PC-9 (cell line): ENCODE results near the gene PKIB. TPM values are rescaled to one million over a fixed set of nuclear protein-coding genes. Genes with fewer than 3 reads are reported as not detected.

Experiments used
- BruUV-seq: library from RNA; stranded (reverse); fragments of 400-500 nt; replicated peaks from 2 replicates; lab custom pipeline; 2021; lab: Mats Ljungman, UMichigan
- CTCF ChIA-PET: fragments of 300-600 bp; sonication (Branson Sonifier 250); formaldehyde crosslinking; loops from one replicate; lab custom pipeline; 2022; ENCODE audit warnings: antibody characterized with exemption; lab: Charles Lee
- POLR2A ChIA-PET: fragments of 300-600 bp; sonication (Branson Sonifier 250); formaldehyde crosslinking; loops from one replicate; lab custom pipeline; 2022; ENCODE audit warnings: antibody characterized with exemption; ENCODE audit not compliant: unreplicated experiment; lab: Charles Lee
- DNase-seq, 2 experiments: peaks; one replicate each; pipeline versions ENCODE4 v3.0.0 to v3.0.0-alpha.2; 2015 to 2022; ENCODE audit warnings: mixed read lengths in 1 of 2
- H2AFZ ChIP-seq: fragments of 200-600 bp; sonication (generic); 2 replicates; pipeline ENCODE4 v1.8.1; 2017; ENCODE audit warnings: antibody characterized with exemption
- H3F3A ChIP-seq: fragments of 200-600 bp; sonication (generic); 2 replicates; pipeline ENCODE4 v1.8.1; 2017; ENCODE audit warnings: antibody characterized with exemption, mild to moderate bottlenecking, low read depth; ENCODE audit not compliant: insufficient read depth
- H3K27ac ChIP-seq: fragments of 200-600 bp; sonication (generic); 2 replicates; pipeline ENCODE4 v1.6.1; 2016; ENCODE audit warnings: mixed run types
- H3K27me3 ChIP-seq: fragments of 200-600 bp; sonication (generic); 2 replicates; pipeline ENCODE4 v1.6.1; 2016; ENCODE audit warnings: low read depth, mixed run types; ENCODE audit not compliant: insufficient read depth
- H3K36me3 ChIP-seq: fragments of 200-600 bp; sonication (generic); 2 replicates; pipeline ENCODE4 v1.6.1; 2016; ENCODE audit warnings: low read depth, mixed run types
- H3K4me1 ChIP-seq: fragments of 200-600 bp; sonication (generic); replicated peaks from 2 replicates; pipeline ENCODE4 v1.6.1; 2016; ENCODE audit warnings: mixed run types; ENCODE audit not compliant: insufficient read depth
- H3K4me2 ChIP-seq: fragments of 200-600 bp; sonication (generic); 2 replicates; pipeline ENCODE4 v1.6.1; 2017; ENCODE audit warnings: mixed run types
- H3K4me3 ChIP-seq: fragments of 200-600 bp; sonication (generic); 2 replicates; pipeline ENCODE4 v1.6.1; 2016; ENCODE audit warnings: mixed run types
- H3K79me2 ChIP-seq: fragments of 200-600 bp; sonication (generic); 2 replicates; pipeline ENCODE4 v1.6.1; 2017; ENCODE audit warnings: low read depth, mixed run types
- H3K9me2 ChIP-seq: fragments of 200-600 bp; sonication (generic); 2 replicates; pipeline ENCODE4 v1.8.1; 2017; ENCODE audit warnings: mild to moderate bottlenecking; ENCODE audit not compliant: insufficient read depth
- H3K9me3 ChIP-seq: fragments of 200-600 bp; sonication (generic); 2 replicates; pipeline ENCODE4 v1.8.1; 2016; ENCODE audit warnings: low read depth; ENCODE audit not compliant: insufficient read depth
- H4K20me1 ChIP-seq: fragments of 200-600 bp; sonication (generic); 2 replicates; pipeline ENCODE4 v1.8.1; 2017; ENCODE audit not compliant: insufficient read depth
- EZH2 ChIP-seq: fragments of 200-600 bp; sonication (generic); IDR thresholded peaks from 2 replicates; pipeline ENCODE4 v1.8.0; 2017; ENCODE audit warnings: antibody characterized with exemption, low read depth
- intact Hi-C: fragments of 100-400 bp; cut with micrococcal nuclease; formaldehyde crosslinking; loops from one replicate; pipeline ENCODE4 v1.10.0; 2022; ENCODE audit not compliant: unreplicated experiment
- total RNA-seq: library from RNA; stranded (reverse); gene quantifications from 2 replicates; pipeline ENCODE4 v1.2.3, GENCODE V29; 2021
- TF ChIP-seq, protein P1 (sequence below): fragments of 200-600 bp; sonication (generic); conservative IDR thresholded peaks from 2 replicates; pipeline ENCODE4 v1.6.1; 2017; ENCODE audit warnings: mixed run types, antibody characterized with exemption, mild to moderate bottlenecking, moderate library complexity

PKIB gene
- total RNA-seq, 1 experiment from 2014 or later = 7.0 TPM

DNA sequence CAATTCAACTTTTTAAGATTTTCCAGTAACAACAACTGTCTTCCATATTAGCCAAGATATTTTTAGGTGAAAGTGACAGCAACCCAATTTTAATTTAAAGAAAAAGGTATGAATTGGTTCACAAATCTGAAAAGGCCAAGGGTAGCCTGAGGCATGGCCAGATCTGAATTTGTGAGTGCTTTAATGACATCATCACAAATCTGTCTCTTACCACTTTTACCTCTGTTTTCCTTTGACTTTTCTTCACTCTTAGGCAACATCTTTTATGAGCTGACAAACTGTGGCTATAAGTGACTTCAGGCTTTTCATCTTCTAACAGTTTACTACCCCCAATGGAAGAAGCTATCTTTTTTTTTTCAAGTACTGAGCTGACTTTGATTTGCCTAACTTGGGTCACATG is 44.5 kb upstream of the PKIB start:
- CTCF ChIA-PET = interaction anchor here (0.6 kb wide), 1 partner anchor 274 kb away, joined by 3 read pairs; no protein-coding TSS in a partner anchor
- TF ChIP-seq, protein P1, sequence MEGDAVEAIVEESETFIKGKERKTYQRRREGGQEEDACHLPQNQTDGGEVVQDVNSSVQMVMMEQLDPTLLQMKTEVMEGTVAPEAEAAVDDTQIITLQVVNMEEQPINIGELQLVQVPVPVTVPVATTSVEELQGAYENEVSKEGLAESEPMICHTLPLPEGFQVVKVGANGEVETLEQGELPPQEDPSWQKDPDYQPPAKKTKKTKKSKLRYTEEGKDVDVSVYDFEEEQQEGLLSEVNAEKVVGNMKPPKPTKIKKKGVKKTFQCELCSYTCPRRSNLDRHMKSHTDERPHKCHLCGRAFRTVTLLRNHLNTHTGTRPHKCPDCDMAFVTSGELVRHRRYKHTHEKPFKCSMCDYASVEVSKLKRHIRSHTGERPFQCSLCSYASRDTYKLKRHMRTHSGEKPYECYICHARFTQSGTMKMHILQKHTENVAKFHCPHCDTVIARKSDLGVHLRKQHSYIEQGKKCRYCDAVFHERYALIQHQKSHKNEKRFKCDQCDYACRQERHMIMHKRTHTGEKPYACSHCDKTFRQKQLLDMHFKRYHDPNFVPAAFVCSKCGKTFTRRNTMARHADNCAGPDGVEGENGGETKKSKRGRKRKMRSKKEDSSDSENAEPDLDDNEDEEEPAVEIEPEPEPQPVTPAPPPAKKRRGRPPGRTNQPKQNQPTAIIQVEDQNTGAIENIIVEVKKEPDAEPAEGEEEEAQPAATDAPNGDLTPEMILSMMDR = no peak
- TF ChIP-seq EZH2 = no peak
- no peaks in the 10 kb centered on the region for H3K27me3 ChIP-seq
- POLR2A ChIA-PET = no interaction called here
- H3K9me2 ChIP-seq = 0 out of 2 replicates have a peak, but pooled peaks cover 3% of the 10 kb centered on the region
- no peak overlapping the region for H3K4me2 ChIP-seq
- DNase-seq = no peak
- no TSS peak for BruUV-seq
- no peak overlapping the region for H3K27ac ChIP-seq
- no peaks in the 10 kb centered on the region; the same call in 1 of the 2 replicates for H3F3A ChIP-seq
- no peaks in the 10 kb centered on the region for H3K9me3 ChIP-seq
- no peak overlapping the region for H2AFZ ChIP-seq
- intact Hi-C loops = no loop called here
- no peak overlapping the region for H3K4me3 ChIP-seq
- no peaks in the 10 kb centered on the region for H3K79me2 ChIP-seq
- no peaks in the 10 kb centered on the region for H3K36me3 ChIP-seq
- H3K4me1 ChIP-seq = no peaks in the 10 kb centered on the region
- H4K20me1 ChIP-seq = no peaks in the 10 kb centered on the region

DNA sequence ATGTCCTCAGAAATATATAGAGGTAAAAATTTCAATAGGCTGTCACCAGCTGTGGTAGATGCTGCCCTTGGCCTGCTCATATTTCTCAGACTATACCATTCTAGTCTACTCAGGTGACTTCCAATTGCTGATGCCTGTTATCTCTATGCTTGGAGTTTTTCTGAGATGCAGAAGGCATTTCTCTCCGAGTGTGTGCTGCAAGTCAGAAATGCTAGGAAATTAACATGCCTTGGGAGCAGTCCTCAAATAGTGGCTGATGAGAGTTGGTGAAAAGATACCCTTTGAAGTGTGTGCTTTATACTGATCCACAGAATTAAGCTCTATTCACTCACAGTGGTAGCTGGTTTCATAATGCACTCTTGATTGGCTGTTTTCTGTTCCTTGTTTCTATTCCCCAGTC is 43.2 kb upstream of the PKIB start:
- Histone ChIP-seq H3K27me3 (no peaks in the 10 kb centered on the region), H3K4me2 (no peak overlapping the region), H3K27ac (no peak overlapping the region), H3K36me3 (no peaks in the 10 kb centered on the region), H3K4me3 (no peak overlapping the region), H3K79me2 (no peaks in the 10 kb centered on the region), H3K9me3 (no peaks in the 10 kb centered on the region), H2AFZ (no peak overlapping the region), H4K20me1 (no peaks in the 10 kb centered on the region), H3K4me1 (no peaks in the 10 kb centered on the region), H3F3A (no peaks in the 10 kb centered on the region), H3K9me2 (0 out of 2 replicates have a peak, but pooled peaks cover 6% of the 10 kb centered on the region)
- POLR2A ChIA-PET = no interaction called here
- CTCF ChIA-PET = no interaction called here
- BruUV-seq = no TSS peak
- TF ChIP-seq EZH2 = no peak
- TF ChIP-seq, protein P1 = no peak
- intact Hi-C loops = no loop called here
- no peak for DNase-seq

DNA sequence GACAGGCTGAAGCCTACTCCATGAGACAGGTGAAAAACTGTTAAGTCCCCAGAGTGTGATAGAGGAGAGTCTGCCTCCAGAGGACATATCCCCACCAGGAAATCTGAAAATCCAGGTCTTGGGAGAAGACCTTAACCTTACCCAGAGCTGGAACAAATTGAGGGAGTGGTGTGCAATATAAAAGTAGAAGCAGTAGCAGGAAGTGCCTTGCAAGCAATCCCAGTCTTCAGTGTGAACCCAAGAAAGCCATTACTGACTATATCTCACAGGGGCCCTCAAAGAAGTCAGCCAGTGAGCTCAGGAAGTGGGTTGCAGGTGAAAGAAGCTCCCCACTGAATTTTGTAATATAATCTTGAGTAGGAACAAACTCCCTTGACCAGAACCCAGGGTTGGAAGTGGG is 41.9 kb upstream of the PKIB start:
- no peak overlapping the region for H2AFZ ChIP-seq
- CTCF ChIA-PET = no interaction called here

More for the DNA sequence above, 41.9 kb upstream of the PKIB start:
- TF ChIP-seq, protein P1 = no peak
- TF ChIP-seq EZH2 = no peak
- Histone ChIP-seq H4K20me1 (no peaks in the 10 kb centered on the region), H3K27me3 (no peaks in the 10 kb centered on the region), H3K9me3 (no peaks in the 10 kb centered on the region), H3K4me1 (no peaks in the 10 kb centered on the region), H3K79me2 (no peaks in the 10 kb centered on the region), H3K27ac (no peak overlapping the region), H3F3A (no peaks in the 10 kb centered on the region), H3K4me2 (no peak overlapping the region), H3K36me3 (no peaks in the 10 kb centered on the region), H3K9me2 (0 out of 2 replicates have a peak, but pooled peaks cover 6% of the 10 kb centered on the region), H3K4me3 (no peak overlapping the region)
- no TSS peak for BruUV-seq
- POLR2A ChIA-PET = no interaction called here
- DNase-seq = no peak
- intact Hi-C loops = no loop called here
